Measurements from ENCODE around the gene NFYC. TPM values are rescaled to one million over a fixed set of nuclear protein-coding genes. Genes with fewer than 3 reads are reported as not detected.

NFYC gene
- total and polyA plus RNA-seq, 2 experiments from 2014 or later: 36.2 to 42.7 TPM

- Histone ChIP-seq H3K4me1 (ENCODE audit: insufficient read depth) (peaks cover 52% of the 10 kb centered on the region), H3K36me3 (ENCODE audit: insufficient read depth) (no peaks in the 10 kb centered on the region), H2AFZ (peak overlapping the region; percentile 91), H3K9me2 (ENCODE audit: insufficient read depth) (no peaks in the 10 kb centered on the region), H3K27me3 (ENCODE audit: insufficient read depth) (peaks cover 18% of the 10 kb centered on the region; the same call in 1 of the 2 replicates), H3K4me2 (peak overlapping the region; percentile 78), H3K79me2 (replicated peaks; ENCODE audit: insufficient read depth) (no peaks in the 10 kb centered on the region), H3F3A (replicated peaks; ENCODE audit: low read depth) (no peaks in the 10 kb centered on the region; the same call in 1 of the 2 replicates), H3K4me3 (peak overlapping the region; percentile 57), H3K27ac (ENCODE audit: low read depth) (no peak overlapping the region), H4K20me1 (replicated peaks; ENCODE audit: insufficient read depth) (no peaks in the 10 kb centered on the region)
- Mint-ChIP-seq H3K27me3 (ENCODE audit: insufficient read depth, low read depth, poor library complexity) (peaks cover 18% of the 10 kb centered on the region), H3K27ac (no peak overlapping the region), H3K36me3 (ENCODE audit: low read depth) (no peaks in the 10 kb centered on the region), H3K9me3 (no peaks in the 10 kb centered on the region), H3K4me3 (peak overlapping the region; percentile 59), H3K4me1 (peaks cover 66% of the 10 kb centered on the region)
- TF ChIP-seq ZNF114 (CRISPR knock-in tag; IDR thresholded peaks at IDR 0.05) (no peak), STAT1 (IDR thresholded peaks at IDR 0.05; ENCODE audit: unreplicated experiment) (no peak), ZNF462 (CRISPR knock-in tag; IDR thresholded peaks at IDR 0.05) (no peak), EZH2 (IDR thresholded peaks at IDR 0.05; ENCODE audit: low read depth, unreplicated experiment) (no peak), EZH2phosphoT487 (IDR thresholded peaks at IDR 0.05; ENCODE audit: unreplicated experiment) (no peak), CREB1 (CRISPR knock-in tag; IDR thresholded peaks at IDR 0.05; ENCODE audit: low read depth) (no peak), POLR2AphosphoS5 (IDR thresholded peaks at IDR 0.05; ENCODE audit: low read depth) (no peak), ZNF331 (CRISPR knock-in tag; IDR thresholded peaks at IDR 0.05; ENCODE audit: low read depth) (no peak), JUNB (IDR thresholded peaks at IDR 0.05; ENCODE audit: unreplicated experiment) (no peak), NANOG (IDR thresholded peaks at IDR 0.05; ENCODE audit: borderline replicate concordance) (no peak)
- TF ChIP-seq, protein P1, sequence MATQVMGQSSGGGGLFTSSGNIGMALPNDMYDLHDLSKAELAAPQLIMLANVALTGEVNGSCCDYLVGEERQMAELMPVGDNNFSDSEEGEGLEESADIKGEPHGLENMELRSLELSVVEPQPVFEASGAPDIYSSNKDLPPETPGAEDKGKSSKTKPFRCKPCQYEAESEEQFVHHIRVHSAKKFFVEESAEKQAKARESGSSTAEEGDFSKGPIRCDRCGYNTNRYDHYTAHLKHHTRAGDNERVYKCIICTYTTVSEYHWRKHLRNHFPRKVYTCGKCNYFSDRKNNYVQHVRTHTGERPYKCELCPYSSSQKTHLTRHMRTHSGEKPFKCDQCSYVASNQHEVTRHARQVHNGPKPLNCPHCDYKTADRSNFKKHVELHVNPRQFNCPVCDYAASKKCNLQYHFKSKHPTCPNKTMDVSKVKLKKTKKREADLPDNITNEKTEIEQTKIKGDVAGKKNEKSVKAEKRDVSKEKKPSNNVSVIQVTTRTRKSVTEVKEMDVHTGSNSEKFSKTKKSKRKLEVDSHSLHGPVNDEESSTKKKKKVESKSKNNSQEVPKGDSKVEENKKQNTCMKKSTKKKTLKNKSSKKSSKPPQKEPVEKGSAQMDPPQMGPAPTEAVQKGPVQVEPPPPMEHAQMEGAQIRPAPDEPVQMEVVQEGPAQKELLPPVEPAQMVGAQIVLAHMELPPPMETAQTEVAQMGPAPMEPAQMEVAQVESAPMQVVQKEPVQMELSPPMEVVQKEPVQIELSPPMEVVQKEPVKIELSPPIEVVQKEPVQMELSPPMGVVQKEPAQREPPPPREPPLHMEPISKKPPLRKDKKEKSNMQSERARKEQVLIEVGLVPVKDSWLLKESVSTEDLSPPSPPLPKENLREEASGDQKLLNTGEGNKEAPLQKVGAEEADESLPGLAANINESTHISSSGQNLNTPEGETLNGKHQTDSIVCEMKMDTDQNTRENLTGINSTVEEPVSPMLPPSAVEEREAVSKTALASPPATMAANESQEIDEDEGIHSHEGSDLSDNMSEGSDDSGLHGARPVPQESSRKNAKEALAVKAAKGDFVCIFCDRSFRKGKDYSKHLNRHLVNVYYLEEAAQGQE (IDR thresholded peaks at IDR 0.05; ENCODE audit: unreplicated experiment): no peak
- TF ChIP-seq, protein P2, sequence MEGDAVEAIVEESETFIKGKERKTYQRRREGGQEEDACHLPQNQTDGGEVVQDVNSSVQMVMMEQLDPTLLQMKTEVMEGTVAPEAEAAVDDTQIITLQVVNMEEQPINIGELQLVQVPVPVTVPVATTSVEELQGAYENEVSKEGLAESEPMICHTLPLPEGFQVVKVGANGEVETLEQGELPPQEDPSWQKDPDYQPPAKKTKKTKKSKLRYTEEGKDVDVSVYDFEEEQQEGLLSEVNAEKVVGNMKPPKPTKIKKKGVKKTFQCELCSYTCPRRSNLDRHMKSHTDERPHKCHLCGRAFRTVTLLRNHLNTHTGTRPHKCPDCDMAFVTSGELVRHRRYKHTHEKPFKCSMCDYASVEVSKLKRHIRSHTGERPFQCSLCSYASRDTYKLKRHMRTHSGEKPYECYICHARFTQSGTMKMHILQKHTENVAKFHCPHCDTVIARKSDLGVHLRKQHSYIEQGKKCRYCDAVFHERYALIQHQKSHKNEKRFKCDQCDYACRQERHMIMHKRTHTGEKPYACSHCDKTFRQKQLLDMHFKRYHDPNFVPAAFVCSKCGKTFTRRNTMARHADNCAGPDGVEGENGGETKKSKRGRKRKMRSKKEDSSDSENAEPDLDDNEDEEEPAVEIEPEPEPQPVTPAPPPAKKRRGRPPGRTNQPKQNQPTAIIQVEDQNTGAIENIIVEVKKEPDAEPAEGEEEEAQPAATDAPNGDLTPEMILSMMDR (conservative IDR thresholded peaks at IDR 0.05; ENCODE audit: low read depth in 2 of 2): no peak
- TF ChIP-seq, protein P3, sequence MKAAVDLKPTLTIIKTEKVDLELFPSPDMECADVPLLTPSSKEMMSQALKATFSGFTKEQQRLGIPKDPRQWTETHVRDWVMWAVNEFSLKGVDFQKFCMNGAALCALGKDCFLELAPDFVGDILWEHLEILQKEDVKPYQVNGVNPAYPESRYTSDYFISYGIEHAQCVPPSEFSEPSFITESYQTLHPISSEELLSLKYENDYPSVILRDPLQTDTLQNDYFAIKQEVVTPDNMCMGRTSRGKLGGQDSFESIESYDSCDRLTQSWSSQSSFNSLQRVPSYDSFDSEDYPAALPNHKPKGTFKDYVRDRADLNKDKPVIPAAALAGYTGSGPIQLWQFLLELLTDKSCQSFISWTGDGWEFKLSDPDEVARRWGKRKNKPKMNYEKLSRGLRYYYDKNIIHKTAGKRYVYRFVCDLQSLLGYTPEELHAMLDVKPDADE (IDR thresholded peaks at IDR 0.05): no peak
- peak; percentile 97 for DNase-seq (ENCODE audit: low spot score)
- ATAC-seq: peak; percentile 60
Observed at GRCh38 chr1:40802078-40802741, 110.7 kb downstream of the NFYC start.

Data from GM23338 (cell line).